NCI-H1092 (cell line): ENCODE measurements around the gene TMOD4.

ENCODE experiments used
- DNase-seq: peaks from one replicate; lab custom pipeline; 2025; lab: John Stamatoyannopoulos, UW

The TMOD4 gene

DNA sequence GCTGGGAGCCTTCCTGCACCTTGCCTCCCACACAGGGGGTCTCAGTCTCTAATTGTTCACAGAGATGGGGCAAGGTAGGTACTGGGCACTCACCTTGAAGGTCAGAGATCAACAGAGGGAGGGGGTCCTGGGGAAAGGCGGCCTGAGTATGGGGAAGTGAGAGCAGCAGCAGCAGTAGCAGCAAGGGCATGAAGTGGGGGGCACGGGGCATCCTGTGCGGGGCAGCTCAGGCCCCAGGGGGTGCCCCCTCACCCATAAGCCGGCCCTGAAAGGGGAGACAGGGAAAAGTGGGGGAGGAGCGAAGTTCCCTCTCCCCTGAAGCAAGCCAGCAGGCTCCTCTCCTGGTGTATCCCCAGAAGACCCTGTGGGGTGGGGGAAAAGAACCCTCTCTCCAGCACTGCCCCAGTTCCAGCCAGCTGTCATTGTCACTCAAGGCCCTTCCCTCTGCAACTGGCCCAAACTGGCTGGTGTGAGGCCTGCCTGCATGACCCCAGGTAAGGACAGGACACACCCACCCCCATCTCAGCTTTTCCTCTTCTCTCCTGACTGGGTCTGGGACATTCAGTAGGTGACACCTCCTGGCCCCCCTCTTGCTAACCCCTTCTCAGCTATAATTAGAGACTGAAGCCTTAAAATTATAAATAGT lies 33.2 kb downstream of the TMOD4 start:
- DNase-seq, result no peak

DNA sequence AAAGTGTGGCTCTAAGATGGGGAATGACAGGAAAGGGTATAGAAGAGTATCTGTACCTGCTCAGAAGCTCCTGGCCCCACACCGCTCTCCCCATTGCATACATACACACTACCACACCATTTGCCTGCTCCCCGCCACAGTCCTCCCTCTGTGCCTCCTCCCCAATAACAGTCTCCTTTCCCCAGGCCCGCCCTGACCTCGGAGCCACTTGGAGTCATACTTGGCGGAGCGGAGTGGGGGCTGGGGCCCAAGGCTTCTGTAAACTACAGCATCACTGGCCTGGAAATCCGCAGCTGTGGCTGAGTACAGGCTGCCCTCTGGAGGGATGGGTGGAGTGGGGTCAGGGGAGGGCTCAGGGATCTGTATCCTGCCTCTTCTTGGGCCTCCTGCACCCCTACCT lies 38.0 kb downstream of the TMOD4 start:
- DNase-seq, result no peak

DNA sequence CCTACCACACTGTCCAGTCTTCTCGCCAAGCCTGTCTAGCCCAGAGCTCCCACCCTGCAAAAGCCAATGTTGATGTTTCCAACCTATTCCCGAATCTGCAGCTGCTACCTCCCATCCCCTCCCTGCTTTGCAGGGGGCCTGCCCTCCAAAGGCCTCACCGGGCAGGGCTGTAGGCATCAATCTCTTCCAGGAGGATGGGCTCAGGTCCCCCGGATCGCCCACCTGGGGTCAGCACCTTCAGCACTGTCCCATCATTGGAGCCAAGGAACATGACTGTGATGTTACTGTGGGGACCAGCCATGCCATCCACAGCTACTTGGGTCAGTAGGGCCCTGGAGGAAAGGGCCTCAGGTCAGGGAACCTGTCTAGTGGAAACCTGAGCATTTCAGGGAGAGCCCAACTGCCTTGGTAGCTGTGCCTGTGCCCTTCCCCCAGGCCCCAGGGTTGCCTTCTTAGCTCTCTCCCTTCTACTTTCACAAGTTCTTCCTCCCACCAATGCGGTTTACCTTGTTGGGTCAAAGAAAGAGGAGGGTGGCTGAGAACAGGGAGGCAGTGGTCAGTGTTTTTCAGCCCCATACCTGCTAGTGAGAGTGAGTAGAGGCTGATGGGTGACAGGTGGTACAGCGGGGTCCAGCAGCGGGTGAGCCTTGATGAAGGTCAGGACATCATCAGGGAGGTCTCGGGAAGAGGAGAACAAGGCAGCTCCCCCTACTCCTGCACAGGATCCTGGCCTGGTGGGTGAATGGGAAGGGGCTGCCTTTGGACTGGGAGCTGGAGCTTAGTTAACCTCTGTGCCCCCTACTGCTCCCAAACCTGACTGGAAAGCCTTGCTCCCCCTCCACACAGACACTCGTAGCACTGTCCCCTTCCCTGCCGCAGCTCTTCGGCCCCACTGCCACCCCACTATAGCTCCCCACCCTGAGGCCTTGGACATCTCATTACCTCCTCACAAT lies 40.1 kb downstream of the TMOD4 start:
- no peak for DNase-seq

DNA sequence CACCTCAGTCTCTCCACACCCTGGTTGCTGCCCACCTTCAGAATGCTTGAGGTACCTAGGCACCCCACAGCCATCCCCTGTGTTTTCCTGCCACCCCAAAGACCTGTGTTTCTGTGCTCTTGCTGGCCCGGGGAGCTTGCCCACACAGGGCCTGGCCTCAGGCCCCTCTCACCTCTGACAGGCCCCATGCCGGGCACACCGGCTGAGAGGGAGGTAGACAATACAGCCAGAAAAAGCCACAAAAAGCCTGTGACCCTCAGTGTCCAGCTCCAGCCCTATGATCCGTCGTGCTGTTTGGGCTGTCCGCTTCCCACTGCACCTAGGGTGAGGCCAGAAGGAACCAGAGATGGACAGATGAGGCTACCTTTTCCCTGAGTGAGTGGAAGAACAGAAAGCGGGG lies 40.8 kb downstream of the TMOD4 start:
- DNase-seq, result no peak

DNA sequence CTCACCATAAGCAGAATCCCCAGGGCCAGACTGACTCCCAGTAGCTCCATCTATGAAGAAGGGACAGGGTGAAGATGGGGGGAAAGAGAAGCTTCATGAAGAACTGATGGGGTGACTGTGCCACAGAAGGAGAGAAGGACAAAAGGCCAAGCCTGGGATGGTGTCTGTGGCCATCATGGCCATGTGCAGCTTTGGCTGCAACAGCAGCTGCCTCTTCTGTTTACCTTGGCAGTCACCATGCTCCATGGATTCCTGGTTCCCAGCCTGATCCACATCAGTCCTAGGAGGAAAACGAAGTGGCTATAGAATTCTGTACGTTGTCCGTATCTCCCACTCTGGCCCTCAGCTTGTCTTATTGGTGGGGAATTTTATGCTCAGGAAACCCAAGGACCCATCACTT lies 41.4 kb downstream of the TMOD4 start:
- no peak for DNase-seq

DNA sequence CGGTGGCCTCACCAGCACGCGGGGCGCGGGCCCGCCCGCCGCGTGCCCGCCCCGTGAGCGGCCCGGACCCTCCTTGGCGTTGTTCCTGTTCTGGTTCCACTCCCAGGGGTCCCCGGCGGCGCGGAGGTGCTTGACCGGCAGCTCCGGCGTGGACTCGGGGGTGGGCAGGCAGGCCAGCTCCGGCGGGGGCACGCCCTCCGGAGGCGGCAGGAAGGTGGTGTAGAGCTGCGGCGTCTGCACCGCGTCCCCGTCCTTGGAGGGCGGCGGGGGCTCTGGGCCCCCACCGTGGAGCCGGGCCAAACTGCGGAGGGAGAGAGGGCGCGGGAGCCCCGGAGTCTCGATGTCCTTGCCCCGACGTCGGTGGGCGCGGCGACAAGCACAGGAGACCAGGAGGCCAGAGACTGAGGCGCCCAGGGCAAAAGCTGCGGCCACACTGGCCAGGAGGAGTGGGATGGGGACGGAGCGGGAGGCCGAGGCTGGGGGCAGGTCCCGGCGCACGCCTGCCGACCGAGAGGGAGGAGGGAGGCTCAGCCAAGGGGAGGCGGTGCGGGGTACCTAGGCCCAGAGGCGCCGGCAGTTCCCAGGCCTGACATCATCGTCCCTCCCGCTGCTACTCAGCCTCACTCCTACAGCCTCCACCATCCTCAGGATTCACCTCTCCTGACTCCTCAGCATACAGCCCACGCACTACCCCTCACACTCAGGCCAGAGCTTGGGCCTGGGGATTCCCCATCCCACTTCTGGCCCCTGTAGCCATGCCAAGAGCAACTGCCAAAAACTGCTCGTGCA lies 42.6 kb downstream of the TMOD4 start:
- DNase-seq, result no peak

DNA sequence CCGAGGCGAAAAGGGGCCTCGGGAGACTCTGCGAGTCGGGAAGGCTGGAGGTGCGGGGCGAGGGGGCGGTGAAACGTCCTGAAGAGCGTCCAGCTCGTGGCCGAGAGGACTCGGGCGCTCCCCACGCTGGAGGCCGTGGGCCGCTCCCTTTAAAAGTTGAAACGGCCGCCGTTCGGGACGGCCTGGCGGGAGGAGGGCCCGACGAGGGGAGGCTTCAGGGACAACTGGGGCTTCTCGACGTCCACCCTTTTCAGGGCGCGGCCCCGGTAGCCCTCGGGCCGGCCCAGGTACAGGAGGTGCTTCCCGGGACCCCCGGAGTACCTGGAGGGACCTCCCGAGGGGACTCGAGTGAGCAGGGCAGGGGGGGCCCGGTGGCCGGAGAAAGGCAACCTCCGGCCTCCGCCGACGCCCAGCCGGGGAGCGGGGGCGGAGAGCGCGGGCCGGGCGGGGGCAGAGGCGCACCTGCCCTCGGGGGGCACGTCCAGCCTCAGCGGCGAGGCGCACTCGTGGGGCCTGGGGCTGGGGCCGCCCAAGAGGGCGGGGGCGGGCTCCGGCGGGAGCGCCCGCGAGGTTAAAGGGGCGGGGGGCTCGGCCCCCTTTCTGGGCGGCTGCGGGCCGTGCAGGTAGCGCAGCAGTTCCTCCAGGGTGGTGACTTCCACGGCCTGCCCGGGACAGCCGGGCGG lies 43.3 kb downstream of the TMOD4 start:
- DNase-seq, result no peak

DNA sequence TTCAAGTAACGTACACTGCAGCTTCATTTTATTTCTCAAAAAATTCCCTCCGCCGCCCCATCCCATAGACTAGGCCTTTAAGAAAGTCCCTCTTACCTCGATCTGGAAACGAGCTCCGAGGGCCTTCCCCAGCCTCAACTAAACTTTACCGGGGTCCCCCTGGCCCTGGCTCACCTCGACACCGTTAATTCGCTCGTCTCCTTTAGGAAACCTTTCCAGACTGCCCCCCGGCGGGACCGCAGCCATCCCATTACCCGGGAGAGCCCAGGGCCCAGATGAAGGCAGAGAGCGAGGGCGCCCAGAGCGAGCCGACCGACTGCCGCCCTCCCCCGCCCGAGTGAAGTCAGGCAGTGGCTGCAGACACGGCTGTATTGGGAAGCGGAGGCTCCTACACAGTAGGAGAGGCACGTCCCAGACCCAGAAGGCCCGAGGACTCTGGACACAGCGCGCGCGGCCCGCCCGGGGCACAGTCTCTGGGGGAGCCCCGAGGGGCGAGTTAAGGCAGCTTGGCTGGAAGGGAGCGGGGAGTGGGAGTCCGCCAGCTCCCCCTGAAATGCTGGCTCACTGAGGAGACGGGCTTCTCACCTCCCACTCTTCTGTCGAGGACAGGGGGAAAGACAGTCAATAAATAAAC lies 44.0 kb downstream of the TMOD4 start:
- DNase-seq, result no peak

DNA sequence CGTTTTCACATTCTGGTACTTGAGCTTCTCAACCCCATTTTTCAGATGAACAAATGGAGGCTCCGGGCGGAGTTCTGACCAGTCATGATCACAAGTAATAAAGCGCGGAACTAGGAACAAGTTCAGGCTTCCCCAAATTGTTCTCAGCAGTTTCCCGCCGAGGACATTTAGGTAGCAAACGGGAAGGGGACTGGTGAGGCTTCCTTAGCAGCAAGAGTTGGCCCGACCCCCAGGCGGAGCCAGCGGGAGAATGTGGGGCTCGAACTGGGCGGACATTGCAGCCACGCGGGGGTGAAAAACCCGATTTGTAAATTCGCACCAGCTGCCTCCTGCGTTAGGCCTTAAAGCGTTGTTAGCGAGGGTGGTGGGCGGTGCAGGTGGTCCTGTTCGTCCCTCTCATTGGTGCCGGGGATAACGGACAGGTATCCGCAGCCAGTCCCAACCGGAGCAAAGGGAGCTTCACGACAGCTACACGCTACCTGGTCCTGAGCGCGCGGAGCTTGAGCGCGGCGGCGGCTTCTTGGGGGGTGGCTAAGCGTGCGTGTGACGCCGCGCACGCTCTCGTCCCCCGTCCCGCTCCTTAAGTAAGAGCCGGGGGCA lies 44.7 kb downstream of the TMOD4 start:
- peak; percentile 89 for DNase-seq

DNA sequence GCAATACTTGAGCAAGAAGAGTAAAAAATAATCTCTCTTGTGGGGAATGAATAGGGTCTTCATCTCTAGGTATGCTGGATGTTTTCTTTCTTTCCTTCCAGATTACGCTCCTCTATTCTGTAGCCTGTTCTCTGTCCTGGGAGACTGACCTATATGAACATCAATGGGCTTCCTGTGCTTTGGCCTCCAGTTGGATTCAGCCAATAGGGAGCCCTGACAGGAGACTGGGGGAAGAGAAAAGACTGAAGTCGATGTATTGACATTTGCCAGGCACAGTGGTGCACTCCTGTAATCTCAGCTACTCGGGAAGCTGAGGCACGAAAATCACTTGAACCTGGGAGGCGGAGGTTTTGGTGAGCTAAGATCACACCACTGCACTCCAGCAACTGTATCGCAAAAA lies 47.0 kb downstream of the TMOD4 start:
- DNase-seq, result no peak

DNA sequence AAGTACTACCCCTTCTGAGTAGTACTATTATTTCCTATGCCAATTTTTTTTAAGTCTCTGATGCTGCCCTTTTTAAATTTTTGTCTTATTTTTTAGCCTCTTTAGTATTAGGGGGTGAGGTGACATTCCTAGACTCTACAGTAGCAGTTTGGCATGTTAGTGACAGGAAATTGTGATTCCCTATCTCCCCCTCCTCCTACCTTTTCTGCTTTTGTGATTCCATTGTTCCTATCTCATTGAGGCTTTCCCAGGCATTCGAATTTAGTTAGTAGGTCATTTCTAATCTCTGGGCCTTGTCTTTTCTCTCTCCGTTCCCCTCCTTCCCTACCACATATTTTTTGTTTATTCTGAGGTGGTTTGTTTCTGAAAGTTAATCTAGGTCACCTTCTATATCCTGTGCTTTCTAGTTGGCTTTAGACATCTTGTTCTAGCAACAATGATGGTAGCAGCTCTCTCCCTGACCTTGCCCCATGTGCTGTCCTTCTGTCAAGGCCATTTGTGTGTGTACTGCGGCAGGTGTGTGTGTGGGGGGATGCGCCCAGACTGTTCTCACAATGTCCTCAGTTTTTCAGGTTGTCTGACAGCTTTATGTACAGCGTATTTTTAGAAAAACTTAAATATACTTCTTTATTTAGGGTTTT lies 50.9 kb downstream of the TMOD4 start:
- no peak for DNase-seq
